Psoas muscle (tissue), 8 donors: ENCODE data around the gene R3HCC1L. TPM values are rescaled to one million over a fixed set of nuclear protein-coding genes. Genes with fewer than 3 reads are reported as not detected.
A peak's percentile ranks its signal among the peaks of the same experiment; 100 is the strongest.
"Not testable (repeated sequence)": the region's sequence is repeated elsewhere in the genome, so short reads cannot be mapped to it uniquely, and the experiment has no call there.

Experiments
- ATAC-seq, 4 donors: fragments of 200-7000 bp; cut with Tn5 transposase; one replicate each; pipeline ENCODE4 v1.9.1; 2020; ENCODE audit warnings: moderate library complexity in 3 of 4, mild to moderate bottlenecking in 2 of 4
- DNase-seq, 2 donors: peaks; one replicate each; pipeline ENCODE4 v3.0.0-alpha.2; 2020
- H3K27ac ChIP-seq: fragments of 200-600 bp; one replicate; pipeline ENCODE4 v1.8.0; 2022
- H3K27me3 ChIP-seq, 3 donors: fragments of 200-600 bp in 1 of 3; one replicate each; pipeline versions ENCODE4 v1.6.1 to v1.8.0; 2013 to 2022; ENCODE audit warnings: low read length in 2 of 3, mild to moderate bottlenecking in 2 of 3, moderate library complexity in 1 of 3; ENCODE audit not compliant: insufficient read depth in 3 of 3
- H3K36me3 ChIP-seq, 2 donors: fragments of 200-600 bp in 1 of 2; one replicate each; pipeline versions ENCODE4 v1.6.1 to v1.8.0; 2013 to 2022; ENCODE audit warnings: low read depth in 1 of 2, mild to moderate bottlenecking in 1 of 2, moderate library complexity in 1 of 2; ENCODE audit not compliant: insufficient read depth in 1 of 2
- H3K4me1 ChIP-seq: fragments of 200-600 bp; one replicate; pipeline ENCODE4 v1.8.0; 2022
- H3K4me3 ChIP-seq: fragments of 200-600 bp; one replicate; pipeline ENCODE4 v1.8.0; 2022; ENCODE audit warnings: mild to moderate bottlenecking
- H3K9me3 ChIP-seq: fragments of 200-600 bp; one replicate; pipeline ENCODE4 v1.8.0; 2022
- WGBS, 3 donors: extraction: QIAGEN DNeasy Blood & Tissue Kit; methylation state at CpG; one replicate each; pipeline versions ENCODE4 v1.1.6 to v1.1.7; 2013; 5-methylcytosine and 5-hydroxymethylcytosine counted together
- intact Hi-C, 2 donors: fragments of 100-400 bp; cut with DNase I; formaldehyde crosslinking; loops; one replicate each; pipeline versions ENCODE4 v1.11.0 to v1.14.2; 2022
- polyA plus RNA-seq, 3 donors: library from polyadenylated mRNA; stranded (reverse); fragments of 200-250 nt; gene quantifications; one replicate each; pipeline ENCODE4 v1.2.3, GENCODE V29; 2013
- total RNA-seq, 4 donors: library from RNA; stranded (reverse); fragmentation: NEBNext Ultra II Directional in 2 of 4; extraction: Animal tissue kit (Norgen Biotek cat#: 25700) in 2 of 4; gene quantifications; one replicate each; pipeline versions ENCODE4 v1.2.1 to v1.2.4, GENCODE V29; 2021 to 2023
- TF ChIP-seq, protein P1 (sequence below): fragments of 200-600 bp; IDR thresholded peaks from one replicate; pipeline ENCODE4 v1.8.0; 2022; ENCODE audit warnings: antibody characterized with exemption
- donor health status: healthy with polysubstance abuse.
- donor health status: DM: no; HTN: no; CAD: no; lungs with moderate emphysema.
- donor health status: Bipolar disorder and iron deficiency.
- donor health status: healthy.
- donor health status: DM: yes; HTN: yes; CAD: no.
- donor health status: DM: no; HTN: no; CAD: no.
- donor health status: DM: no; HTN: no; CAD: no.
- donor health status: DM: yes; HTN: yes; CAD: no.

Gene R3HCC1L
- total and polyA plus RNA-seq, 7 donors, result 5.2 to 18.3 (median 6.2) TPM

DNA sequence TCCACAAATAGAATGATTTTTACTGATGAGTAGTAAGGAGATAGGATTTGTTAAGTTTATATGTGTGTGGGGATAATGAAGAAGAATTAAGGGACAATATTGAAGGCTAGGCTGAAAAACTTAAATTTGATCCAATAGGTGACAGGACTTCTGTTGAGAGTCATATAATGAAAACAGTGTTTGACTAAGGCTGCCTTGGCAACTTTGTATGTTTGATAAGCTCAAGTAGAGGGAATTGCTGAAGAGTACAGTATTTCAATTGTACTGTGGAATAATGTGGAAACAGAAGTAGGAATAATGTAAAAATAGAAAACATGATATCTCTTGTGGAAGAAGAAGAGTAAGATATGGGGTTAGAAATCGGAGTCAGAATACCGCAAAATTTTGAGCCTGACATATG is 10.5 kb downstream of the R3HCC1L start:
- 96% methylated on average over 2 of the region's 2 CpGs for WGBS, 3 donors
- TF ChIP-seq, protein P1, sequence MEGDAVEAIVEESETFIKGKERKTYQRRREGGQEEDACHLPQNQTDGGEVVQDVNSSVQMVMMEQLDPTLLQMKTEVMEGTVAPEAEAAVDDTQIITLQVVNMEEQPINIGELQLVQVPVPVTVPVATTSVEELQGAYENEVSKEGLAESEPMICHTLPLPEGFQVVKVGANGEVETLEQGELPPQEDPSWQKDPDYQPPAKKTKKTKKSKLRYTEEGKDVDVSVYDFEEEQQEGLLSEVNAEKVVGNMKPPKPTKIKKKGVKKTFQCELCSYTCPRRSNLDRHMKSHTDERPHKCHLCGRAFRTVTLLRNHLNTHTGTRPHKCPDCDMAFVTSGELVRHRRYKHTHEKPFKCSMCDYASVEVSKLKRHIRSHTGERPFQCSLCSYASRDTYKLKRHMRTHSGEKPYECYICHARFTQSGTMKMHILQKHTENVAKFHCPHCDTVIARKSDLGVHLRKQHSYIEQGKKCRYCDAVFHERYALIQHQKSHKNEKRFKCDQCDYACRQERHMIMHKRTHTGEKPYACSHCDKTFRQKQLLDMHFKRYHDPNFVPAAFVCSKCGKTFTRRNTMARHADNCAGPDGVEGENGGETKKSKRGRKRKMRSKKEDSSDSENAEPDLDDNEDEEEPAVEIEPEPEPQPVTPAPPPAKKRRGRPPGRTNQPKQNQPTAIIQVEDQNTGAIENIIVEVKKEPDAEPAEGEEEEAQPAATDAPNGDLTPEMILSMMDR, result no peak
- no peak overlapping the region for H3K4me3 ChIP-seq
- H3K4me1 ChIP-seq, result peaks cover 24% of the 10 kb centered on the region
- H3K27me3 ChIP-seq, result no peaks in the 10 kb centered on the region
- no peak overlapping the region for H3K27ac ChIP-seq
- peaks cover 12% of the 10 kb centered on the region for H3K9me3 ChIP-seq
- intact Hi-C loops, result no loop called here
- H3K36me3 ChIP-seq, result no peaks in the 10 kb centered on the region
- no peak for DNase-seq
- ATAC-seq, result no peak

DNA sequence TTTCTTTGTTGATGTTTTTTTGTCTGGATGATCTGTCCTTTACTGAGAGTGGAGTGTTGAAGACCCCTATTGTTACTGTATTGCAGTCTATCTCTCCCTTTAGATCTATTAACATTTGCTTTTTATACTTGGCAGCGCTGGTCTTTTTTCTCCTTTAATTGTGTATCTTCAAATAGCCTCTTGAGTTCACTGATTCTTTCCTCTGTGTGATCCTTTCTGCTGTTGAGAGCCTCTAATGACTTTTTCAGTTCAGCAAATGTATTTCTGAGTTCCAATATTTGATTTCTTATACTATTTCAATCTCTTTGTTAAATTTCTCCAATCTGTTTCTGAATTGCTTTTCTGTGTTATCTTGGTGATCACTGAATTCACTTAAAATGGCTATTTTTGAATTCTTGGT is 15.4 kb downstream of the R3HCC1L start:
- 96 to 100% (median 100%) methylated on average over 1 of the region's 1 CpG for WGBS, 3 donors
- intact Hi-C loops, result no loop called here
- ATAC-seq (no peak), DNase-seq (no peak)
- Histone ChIP-seq H3K36me3 (no peaks in the 10 kb centered on the region), H3K27me3 (no peaks in the 10 kb centered on the region), H3K9me3 (peaks cover 14% of the 10 kb centered on the region), H3K4me3 (no peak overlapping the region), H3K27ac (no peak overlapping the region), H3K4me1 (peaks cover 3% of the 10 kb centered on the region)
- TF ChIP-seq, protein P1, result no peak

DNA sequence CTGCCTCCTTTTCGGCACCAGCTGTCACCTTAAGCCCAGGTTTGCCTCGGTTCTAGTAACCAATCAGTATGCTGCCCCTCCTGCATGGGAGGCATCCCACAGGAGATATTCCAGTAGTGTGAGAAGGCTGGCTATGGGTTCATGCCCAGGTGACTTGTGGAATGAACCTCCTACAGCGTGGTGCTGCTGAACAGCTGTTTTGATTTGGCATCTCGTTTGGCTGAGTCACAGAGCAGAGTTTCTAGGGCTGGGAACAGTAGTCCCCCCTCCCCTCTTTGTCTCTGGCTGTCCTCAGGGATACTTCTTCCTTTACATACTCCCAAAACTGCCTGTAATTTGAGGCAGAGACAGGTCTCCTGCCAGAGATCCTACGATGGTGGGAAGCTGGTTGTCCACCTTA is 16.1 kb downstream of the R3HCC1L start:
- Histone ChIP-seq H3K9me3 (peaks cover 14% of the 10 kb centered on the region), H3K4me1 (no peaks in the 10 kb centered on the region), H3K27me3 (no peaks in the 10 kb centered on the region), H3K36me3 (no peaks in the 10 kb centered on the region), H3K4me3 (no peak overlapping the region), H3K27ac (no peak overlapping the region)
- TF ChIP-seq, protein P1, result no peak
- intact Hi-C loops, result no loop called here
- ATAC-seq, result peak in 3 of 4 donors; percentile 56 to 83 (median 72)
- 46 to 62% (median 58%) methylated on average over 5 of the region's 5 CpGs for WGBS, 3 donors
- no peak for DNase-seq

DNA sequence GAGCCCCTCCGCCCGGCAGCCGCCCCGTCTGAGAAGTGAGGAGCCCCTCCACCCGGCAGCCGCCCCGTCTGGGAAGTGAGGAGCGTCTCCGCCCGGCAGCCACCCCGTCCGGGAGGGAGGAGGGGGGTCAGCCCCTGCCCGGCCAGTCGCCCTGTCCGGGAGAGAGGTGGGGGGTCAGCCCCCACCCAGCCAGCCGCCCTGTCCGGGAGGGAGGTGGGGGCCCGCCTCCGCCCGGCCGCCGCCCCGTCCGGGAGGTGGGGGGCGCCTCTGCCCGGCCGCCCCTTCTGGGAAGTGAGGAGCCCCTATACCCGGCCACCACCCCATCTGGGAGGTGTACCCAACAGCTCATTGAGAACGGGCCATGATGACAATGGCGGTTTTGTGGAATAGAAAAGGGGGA is 18.3 kb downstream of the R3HCC1L start:
- 85 to 91% (median 87%) methylated on average over 16 to 28 of the region's 30 CpGs for WGBS, 3 donors
- not testable (repeated sequence) for DNase-seq, H3K27me3 ChIP-seq

DNA sequence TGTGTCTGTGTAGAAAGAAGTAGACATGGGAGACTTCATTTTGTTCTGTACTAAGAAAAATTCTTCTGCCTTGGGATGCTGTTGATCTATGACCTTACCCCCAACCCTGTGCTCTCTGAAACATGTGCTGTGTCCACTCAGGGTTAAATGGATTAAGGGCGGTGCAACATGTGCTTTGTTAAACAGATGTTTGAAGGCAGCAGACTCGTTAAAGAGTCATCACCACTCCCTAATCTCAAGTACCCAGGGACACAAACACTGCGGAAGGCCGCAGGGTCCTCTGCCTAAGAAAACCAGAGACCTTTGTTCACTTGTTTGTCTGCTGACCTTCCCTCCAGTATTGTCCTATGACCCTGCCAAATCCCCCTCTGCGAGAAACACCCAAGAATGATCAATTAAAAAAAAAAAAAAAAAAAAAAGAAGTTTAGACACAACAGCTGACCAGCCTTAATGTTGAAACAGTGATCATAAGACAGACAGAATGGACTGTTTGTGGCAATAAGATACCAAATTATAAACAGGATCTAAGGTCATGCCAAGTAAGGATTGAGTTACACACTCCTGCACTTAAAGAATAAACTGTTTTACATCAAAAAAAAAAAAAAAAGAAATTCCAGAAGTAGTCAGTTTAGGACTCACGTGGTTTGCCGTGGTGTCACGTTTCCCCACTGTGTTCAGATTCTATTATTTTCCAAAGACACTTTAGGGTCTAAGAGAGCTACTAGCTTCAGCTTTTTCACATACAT is 18.9 kb downstream of the R3HCC1L start:
- H3K27me3 ChIP-seq, DNase-seq, H3K36me3 ChIP-seq, H3K4me1 ChIP-seq, H3K4me3 ChIP-seq, intact Hi-C loops, H3K27ac ChIP-seq: not testable (repeated sequence)
- H3K9me3 ChIP-seq, result peaks cover 14% of the 10 kb centered on the region
- peak in 1 of 4 donors; percentile 43 for ATAC-seq
- WGBS, 3 donors, result 43 to 51% (median 49%) methylated on average over 8 of the region's 8 CpGs

More for the DNA sequence above, 18.3 kb downstream of the R3HCC1L start:
- H3K9me3 ChIP-seq, result peaks cover 14% of the 10 kb centered on the region
- H3K4me3 ChIP-seq, intact Hi-C loops, H3K27ac ChIP-seq, ATAC-seq, H3K4me1 ChIP-seq, H3K36me3 ChIP-seq: not testable (repeated sequence)
